ENCODE data around the gene FHOD3. TPM values are rescaled to one million over a fixed set of nuclear protein-coding genes. Genes with fewer than 3 reads are reported as not detected.

FHOD3 gene
- total and polyA plus RNA-seq, 9 of the 15 experiments (the other 6 are each of a cell fraction or from before 2014, with no cell fraction given), result 0.11 TPM; not detected in 8

- no peaks in the 10 kb centered on the region for H3K9me3 ChIP-seq (replicated peaks; ENCODE audit: control insufficient read depth, insufficient read depth, low read depth, low read length)
- TF ChIP-seq ELF1 (tag; IDR thresholded peaks at IDR 0.05), result no peak
- TF ChIP-seq, protein P1, sequence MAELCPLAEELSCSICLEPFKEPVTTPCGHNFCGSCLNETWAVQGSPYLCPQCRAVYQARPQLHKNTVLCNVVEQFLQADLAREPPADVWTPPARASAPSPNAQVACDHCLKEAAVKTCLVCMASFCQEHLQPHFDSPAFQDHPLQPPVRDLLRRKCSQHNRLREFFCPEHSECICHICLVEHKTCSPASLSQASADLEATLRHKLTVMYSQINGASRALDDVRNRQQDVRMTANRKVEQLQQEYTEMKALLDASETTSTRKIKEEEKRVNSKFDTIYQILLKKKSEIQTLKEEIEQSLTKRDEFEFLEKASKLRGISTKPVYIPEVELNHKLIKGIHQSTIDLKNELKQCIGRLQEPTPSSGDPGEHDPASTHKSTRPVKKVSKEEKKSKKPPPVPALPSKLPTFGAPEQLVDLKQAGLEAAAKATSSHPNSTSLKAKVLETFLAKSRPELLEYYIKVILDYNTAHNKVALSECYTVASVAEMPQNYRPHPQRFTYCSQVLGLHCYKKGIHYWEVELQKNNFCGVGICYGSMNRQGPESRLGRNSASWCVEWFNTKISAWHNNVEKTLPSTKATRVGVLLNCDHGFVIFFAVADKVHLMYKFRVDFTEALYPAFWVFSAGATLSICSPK (IDR thresholded peaks at IDR 0.05; ENCODE audit: borderline replicate concordance), result no peak
- TF ChIP-seq JUND (IDR thresholded peaks at IDR 0.05; ENCODE audit: borderline replicate concordance, low read depth, low read length), result no peak
- TF ChIP-seq JUND (tag; IDR thresholded peaks at IDR 0.05; ENCODE audit: borderline replicate concordance, low read depth, low read length), result no peak
- no peak overlapping the region for H3K4me2 ChIP-seq (ENCODE audit: insufficient read depth, low read length)
- H2AFZ ChIP-seq (ENCODE audit: low read depth, low read length), result no peak overlapping the region
- H3K27me3 ChIP-seq (ENCODE audit: control insufficient read depth in 2 of 2, insufficient read depth in 2 of 2, low read length in 2 of 2), result peaks cover 8 to 25% of the 10 kb centered on the region in 2 experiments; a peak in 4 of 5 replicates
- H3K36me3 ChIP-seq (ENCODE audit: control insufficient read depth, insufficient read depth, low read length), result no peaks in the 10 kb centered on the region
- DNase-seq (ENCODE audit: extremely low read depth in 1 of 4, low spot score in 3 of 4), result no peak
- no peaks in the 10 kb centered on the region for H3K9me1 ChIP-seq (ENCODE audit: control insufficient read depth, insufficient read depth, low read length)
- POLR2A ChIA-PET, result no interaction called here
- WGBS (ENCODE audit: insufficient coverage, low coverage, missing lambda C conversion rate), result 2% methylated on average over 11 of the region's 11 CpGs
- no peak overlapping the region for H3K27ac ChIP-seq (ENCODE audit: extremely low read depth, low read depth, low read length)
- no peak overlapping the region for H3K4me3 ChIP-seq
- ATAC-seq, result no peak
- FAIRE-seq, result no peak
- CTCF ChIA-PET (ENCODE audit: low intra/inter-chr PET ratio), result no interaction called here
- no peaks in the 10 kb centered on the region; the same call in 1 of the 2 replicates for H4K20me1 ChIP-seq (replicated peaks; ENCODE audit: control insufficient read depth, insufficient read depth, low read length)
- H3K79me2 ChIP-seq (ENCODE audit: control insufficient read depth, insufficient read depth, low read length), result no peaks in the 10 kb centered on the region
- BruUV-seq (replicated peaks), result no TSS peak
- intact Hi-C loops (cut with micrococcal nuclease) (no loop called here), in situ Hi-C loops (cut with MboI) (no loop called here)
- H3K4me1 ChIP-seq (replicated peaks in 1 of 2; ENCODE audit: control insufficient read depth in 2 of 2, insufficient read depth in 2 of 2, low read length in 2 of 2), result no peaks in the 10 kb centered on the region
- no peak overlapping the region for H3K9ac ChIP-seq (ENCODE audit: insufficient read depth in 1 of 2, low read depth in 2 of 2, low read length in 2 of 2)
Observed at GRCh38 chr18:36446059-36446458, 148.5 kb downstream of the FHOD3 start.

Data from K562 (cell line).